Keratinocyte (primary cell): ENCODE measurements around the gene TNFSF18. TPM values are rescaled to one million over a fixed set of nuclear protein-coding genes. Genes with fewer than 3 reads are reported as not detected.

Experiments used
- DNase-seq: peaks from one replicate; pipeline ENCODE4 v3.0.0-alpha.2; 2011; ENCODE audit warnings: low read depth, missing footprints, low spot score
- FAIRE-seq: peaks from 2 replicates; lab custom pipeline; 2011; peaks lifted over from hg19 to GRCh38; lab: Jason Lieb, UNC
- H2AFZ ChIP-seq: 2 replicates; pipeline ENCODE4 v1.6.0; 2012; ENCODE audit warnings: low read length, control low read depth, inconsistent platforms; ENCODE audit not compliant: control insufficient read depth
- H3K27ac ChIP-seq: 2 replicates; pipeline ENCODE4 v1.5.1; 2011; ENCODE audit warnings: low read length; ENCODE audit not compliant: control insufficient read depth, insufficient read depth
- H3K27me3 ChIP-seq: 3 replicates; pipeline ENCODE4 v1.6.0; 2011; ENCODE audit warnings: low read length; ENCODE audit not compliant: control insufficient read depth, insufficient read depth; ENCODE audit errors: extremely low read depth
- H3K36me3 ChIP-seq, 2 experiments: 2 replicates in 1 of 2; 3 replicates in 1 of 2; pipeline ENCODE4 v1.5.1; 2011; ENCODE audit warnings: low read length in 2 of 2, mild to moderate bottlenecking in 1 of 2; ENCODE audit not compliant: control insufficient read depth in 2 of 2, insufficient read depth in 2 of 2; ENCODE audit errors: extremely low read depth in 1 of 2
- H3K4me1 ChIP-seq: 3 replicates; pipeline ENCODE4 v1.5.1; 2011; ENCODE audit warnings: low read length; ENCODE audit not compliant: control insufficient read depth, insufficient read depth; ENCODE audit errors: extremely low read depth
- H3K4me2 ChIP-seq: 3 replicates; pipeline ENCODE4 v1.6.0; 2011; ENCODE audit warnings: low read depth, low read length; ENCODE audit not compliant: control insufficient read depth, insufficient read depth; ENCODE audit errors: extremely low read depth
- H3K4me3 ChIP-seq, 3 experiments: fragments of 200-600 bp in 1 of 3; sonication (generic) in 1 of 3; 2 replicates in 2 of 3; 3 replicates in 1 of 3; pipeline ENCODE4 v1.5.1; 2011 to 2016; ENCODE audit warnings: low read length in 3 of 3, mild to moderate bottlenecking in 3 of 3, control low read depth in 2 of 3, inconsistent platforms in 1 of 3, low read depth in 1 of 3, mixed read lengths in 1 of 3, mixed run types in 1 of 3, moderate library complexity in 1 of 3; ENCODE audit not compliant: control insufficient read depth in 2 of 3, insufficient read depth in 2 of 3; ENCODE audit errors: extremely low read depth in 1 of 3
- H3K79me2 ChIP-seq: 2 replicates; pipeline ENCODE4 v1.6.0; 2012; ENCODE audit warnings: low read length; ENCODE audit not compliant: control insufficient read depth, insufficient read depth
- H3K9ac ChIP-seq: 3 replicates; pipeline ENCODE4 v1.6.0; 2011; ENCODE audit warnings: low read length; ENCODE audit not compliant: control insufficient read depth, insufficient read depth; ENCODE audit errors: extremely low read depth
- H3K9me1 ChIP-seq: 3 replicates; pipeline ENCODE4 v1.6.0; 2011; ENCODE audit warnings: low read length; ENCODE audit not compliant: control insufficient read depth, insufficient read depth; ENCODE audit errors: extremely low read depth
- H3K9me3 ChIP-seq: 2 replicates; pipeline ENCODE4 v1.5.1; 2012; ENCODE audit warnings: low read depth, low read length; ENCODE audit not compliant: control insufficient read depth
- H4K20me1 ChIP-seq: 3 replicates; pipeline ENCODE4 v1.6.0; 2011; ENCODE audit warnings: low read length; ENCODE audit not compliant: control insufficient read depth, insufficient read depth; ENCODE audit errors: extremely low read depth
- CTCF ChIP-seq, 3 experiments: IDR thresholded peaks in 1 of 3; conservative IDR thresholded peaks in 1 of 3; optimal IDR thresholded peaks in 1 of 3; 2 replicates in 2 of 3; 3 replicates in 1 of 3; pipeline versions ENCODE3 to v1.5.1; 2011; ENCODE audit warnings: low read length in 3 of 3, mild to moderate bottlenecking in 3 of 3, moderate library complexity in 2 of 3, control low read depth in 1 of 3, inconsistent platforms in 1 of 3; ENCODE audit not compliant: insufficient read depth in 2 of 3; ENCODE audit errors: extremely low read depth in 1 of 3
- EZH2 ChIP-seq: IDR thresholded peaks from one replicate; pipeline ENCODE4 v1.6.1; 2012; ENCODE audit warnings: inconsistent platforms, mild to moderate bottlenecking, low read length, moderate library complexity
- dilution Hi-C: fragments of 300-500 bp; cut with MboI; formaldehyde crosslinking; loops from one replicate; pipeline ENCODE4 v1.7.0; 2020; ENCODE audit warnings: low sequenced_read_pairs; ENCODE audit not compliant: extremely low pct_ligation_motif_present
- polyA plus RNA-seq, 5 experiments: library from polyadenylated mRNA; depleted of rRNA in 3 of 5; stranded (reverse) in 3 of 5; stranded (forward) in 1 of 5; unstranded in 1 of 5; fragments of >200 nt; gene quantifications; 1 replicate in 1 of 5; 2 replicates in 3 of 5; 3 replicates in 1 of 5; pipeline versions ENCODE4 v1.2.1 to v1.2.3, GENCODE V29; 2011 to 2012; ENCODE audit warnings: missing spikeins in 2 of 5, low read depth in 1 of 5, low replicate concordance in 1 of 5

The TNFSF18 gene
- polyA plus RNA-seq, 1 donor (not counting 4 experiments of a cell fraction or from before 2014, with no cell fraction given), result 0.69 TPM

DNA sequence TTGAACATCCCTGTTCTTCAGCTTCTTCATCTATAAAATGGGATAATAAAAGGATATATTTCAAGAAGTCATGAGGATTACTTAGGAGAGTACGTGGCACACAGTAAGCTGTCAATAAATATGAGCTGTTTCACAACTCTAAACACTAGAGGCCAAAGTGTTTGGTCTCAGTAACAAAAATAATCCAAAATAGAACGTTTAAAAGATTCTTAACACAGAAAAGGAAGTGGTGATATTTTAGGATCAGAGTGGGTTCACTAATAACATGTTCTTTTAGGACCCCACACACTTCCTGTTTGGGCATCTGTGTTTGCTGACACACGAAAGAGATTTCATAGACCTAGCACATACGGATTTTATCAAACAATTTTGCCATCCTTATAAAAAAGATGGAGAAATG, 32.9 kb downstream of the TNFSF18 start:
- no peak for FAIRE-seq
- no peak overlapping the region for H3K27ac ChIP-seq
- H3K9ac ChIP-seq, result no peak overlapping the region
- no peak for TF ChIP-seq CTCF (optimal IDR thresholded peaks at IDR 0.05 in 1 of 3, IDR thresholded peaks at IDR 0.05 in 1 of 3, conservative IDR thresholded peaks at IDR 0.05 in 1 of 3; ENCODE audit: extremely low read depth in 1 of 3, insufficient read depth in 2 of 3, low read length in 3 of 3)
- no peak for TF ChIP-seq EZH2
- no peak overlapping the region for H3K4me3 ChIP-seq
- no peak for DNase-seq
- H2AFZ ChIP-seq, result no peak overlapping the region
- H3K4me2 ChIP-seq, result no peak overlapping the region
- H3K27me3 ChIP-seq, result no peaks in the 10 kb centered on the region
- H3K4me1 ChIP-seq, result no peaks in the 10 kb centered on the region
- no peaks in the 10 kb centered on the region for H3K79me2 ChIP-seq
- H3K36me3 ChIP-seq, result no peaks in the 10 kb centered on the region
- H3K9me1 ChIP-seq, result no peaks in the 10 kb centered on the region
- H4K20me1 ChIP-seq, result no peaks in the 10 kb centered on the region
- dilution Hi-C loops, result no loop called here
- H3K9me3 ChIP-seq, result no peaks in the 10 kb centered on the region

- no peaks in the 10 kb centered on the region for H3K9me1 ChIP-seq
- no peak overlapping the region for H3K27ac ChIP-seq
- TF ChIP-seq EZH2, result no peak
- TF ChIP-seq CTCF (optimal IDR thresholded peaks at IDR 0.05 in 1 of 3, IDR thresholded peaks at IDR 0.05 in 1 of 3, conservative IDR thresholded peaks at IDR 0.05 in 1 of 3; ENCODE audit: extremely low read depth in 1 of 3, insufficient read depth in 2 of 3, low read length in 3 of 3), result no peak
- H3K79me2 ChIP-seq, result no peaks in the 10 kb centered on the region
- DNase-seq (no peak), FAIRE-seq (no peak)
- no peaks in the 10 kb centered on the region for H3K27me3 ChIP-seq
- H2AFZ ChIP-seq, result no peak overlapping the region
- dilution Hi-C loops, result no loop called here
- H3K9me3 ChIP-seq, result no peaks in the 10 kb centered on the region
- no peak overlapping the region for H3K4me2 ChIP-seq
- H4K20me1 ChIP-seq, result no peaks in the 10 kb centered on the region
- H3K4me1 ChIP-seq, result no peaks in the 10 kb centered on the region
- no peak overlapping the region for H3K9ac ChIP-seq
- no peak overlapping the region for H3K4me3 ChIP-seq
- no peaks in the 10 kb centered on the region for H3K36me3 ChIP-seq
These were observed 34.3 kb downstream of the TNFSF18 start for GRCh38 chr1:173016419-173016818.
